GM18502 (cell line): ENCODE results near the gene AMACR.
"Not testable (repeated sequence)": the region's sequence is repeated elsewhere in the genome, so short reads cannot be mapped to it uniquely, and the experiment has no call there.

Experiments used
- ATAC-seq: cut with Tn5 transposase; IDR thresholded peaks from one replicate; pipeline ENCODE4 v1.9.1; 2021; ENCODE audit warnings: mild to moderate bottlenecking; ENCODE audit not compliant: unreplicated experiment, poor library complexity

Gene AMACR

GRCh38 chr5:33975852-33976251 lies 32.0 kb downstream of the AMACR start:
- no peak for ATAC-seq

- ATAC-seq: peak; percentile 67
These were observed 34.6 kb downstream of the AMACR start for GRCh38 chr5:33973271-33973670.

GRCh38 chr5:33969572-33970452 lies 38.0 kb downstream of the AMACR start:
- ATAC-seq: peak; percentile 84

- ATAC-seq: no peak
These were observed 39.4 kb downstream of the AMACR start for GRCh38 chr5:33968211-33969005.

GRCh38 chr5:33966805-33967204 lies 41.0 kb downstream of the AMACR start:
- ATAC-seq: no peak

- ATAC-seq: peak; percentile 49
These were observed 43.6 kb downstream of the AMACR start for GRCh38 chr5:33964132-33964700.

GRCh38 chr5:33958176-33958575 lies 49.7 kb downstream of the AMACR start:
- ATAC-seq: no peak

GRCh38 chr5:33957577-33958150 lies 50.2 kb downstream of the AMACR start:
- no peak for ATAC-seq

- ATAC-seq: not testable (repeated sequence)
These were observed 55.7 kb downstream of the AMACR start for GRCh38 chr5:33952175-33952574.

- ATAC-seq: no peak
These were observed 63.2 kb downstream of the AMACR start for GRCh38 chr5:33944543-33945132.

- ATAC-seq: no peak
These were observed 66.8 kb downstream of the AMACR start for GRCh38 chr5:33941090-33941489.

- ATAC-seq: no peak
These were observed 68.1 kb downstream of the AMACR start for GRCh38 chr5:33939556-33940262.

GRCh38 chr5:33938881-33939280 lies 69.0 kb downstream of the AMACR start:
- no peak for ATAC-seq

GRCh38 chr5:33938507-33938796 lies 69.4 kb downstream of the AMACR start:
- ATAC-seq: no peak

GRCh38 chr5:33937707-33938506 lies 69.9 kb downstream of the AMACR start:
- no peak for ATAC-seq

- no peak for ATAC-seq
These were observed 70.7 kb downstream of the AMACR start for GRCh38 chr5:33937017-33937706.

GRCh38 chr5:33936381-33937016 lies 71.4 kb downstream of the AMACR start, which contains the start of gene RXFP3:
RXFP3 (plus strand) TSS chr5:33936386; CDS start chr5:33936741, 355 bp downstream.
- ATAC-seq: no peak
